Lower leg skin (tissue), 4 donors: ENCODE measurements around the gene CELF1. TPM values are rescaled to one million over a fixed set of nuclear protein-coding genes. Genes with fewer than 3 reads are reported as not detected.

Source experiments
- DNase-seq, 2 donors: peaks; one replicate each; pipeline ENCODE4 v3.0.0-alpha.2; 2019; ENCODE audit warnings: low spot score in 2 of 2
- H3K4me3 ChIP-seq: fragments of 200-600 bp; sonication (generic); 2 replicates; pipeline ENCODE4 v1.5.1; 2017; ENCODE audit warnings: mild to moderate bottlenecking, low read depth; ENCODE audit not compliant: poor library complexity, severe bottlenecking
- CTCF ChIP-seq, 3 donors: fragments of 450-650 bp; IDR thresholded peaks; one replicate each; pipeline ENCODE4 v1.5.1; 2016; ENCODE audit warnings: antibody characterized with exemption in 3 of 3, mild to moderate bottlenecking in 3 of 3, moderate library complexity in 2 of 3
- POLR2A ChIP-seq, 2 donors: fragments of 450-650 bp; IDR thresholded peaks; one replicate each; pipeline ENCODE4 v1.6.1; 2016 to 2017; ENCODE audit warnings: antibody characterized with exemption in 2 of 2, mild to moderate bottlenecking in 1 of 2, moderate library complexity in 1 of 2
- WGBS, 2 donors: methylation state at CpG; one replicate each; pipeline ENCODE4 v1.1.5; 2018; 5-methylcytosine and 5-hydroxymethylcytosine counted together
- intact Hi-C: fragments of 100-400 bp; cut with DNase I; formaldehyde crosslinking; loops from one replicate; pipeline ENCODE4 v1.15.0; 2023; ENCODE audit warnings: low total_unique reads
- total RNA-seq, 4 donors: library from RNA; depleted of rRNA; stranded (reverse); fragments of >200 nt; gene quantifications; one replicate each; pipeline ENCODE4 v1.1.0, GENCODE V29; 2016

Gene CELF1
- total RNA-seq, 4 donors from 2014 or later: 58.1 to 87.1 (median 78.5) TPM

- intact Hi-C loops: no loop called here
- DNase-seq: no peak
- no peak for TF ChIP-seq CTCF (IDR thresholded peaks at IDR 0.05)
- TF ChIP-seq POLR2A (IDR thresholded peaks at IDR 0.05): no peak
- H3K4me3 ChIP-seq: no peak overlapping the region
- WGBS, 2 donors: 84 to 86% methylated on average over 12 of the region's 12 CpGs
These were observed 109.8 kb downstream of the CELF1 start for GRCh38 chr11:47443028-47443700.

- 90 to 92% methylated on average over 8 of the region's 8 CpGs for WGBS, 2 donors
- TF ChIP-seq CTCF (IDR thresholded peaks at IDR 0.05) (no peak), POLR2A (IDR thresholded peaks at IDR 0.05) (no peak)
- no peak overlapping the region for H3K4me3 ChIP-seq
- no peak for DNase-seq
- intact Hi-C loops: no loop called here
These were observed 110.4 kb downstream of the CELF1 start for GRCh38 chr11:47442514-47442913.

GRCh38 chr11:47441421-47441820, 111.5 kb downstream of the CELF1 start:
- WGBS, 2 donors: 84% methylated on average over 10 to 11 of the region's 12 CpGs
- H3K4me3 ChIP-seq: no peak overlapping the region
- no peak for TF ChIP-seq POLR2A (IDR thresholded peaks at IDR 0.05)
- TF ChIP-seq CTCF (IDR thresholded peaks at IDR 0.05): no peak
- no peak for DNase-seq
- intact Hi-C loops: no loop called here

GRCh38 chr11:47440054-47440476, 112.9 kb downstream of the CELF1 start:
- intact Hi-C loops: no loop called here
- 38 to 79% methylated on average over 2 of the region's 2 CpGs for WGBS, 2 donors
- no peak for TF ChIP-seq CTCF (IDR thresholded peaks at IDR 0.05)
- TF ChIP-seq POLR2A (IDR thresholded peaks at IDR 0.05): no peak
- H3K4me3 ChIP-seq: no peak overlapping the region
- DNase-seq: no peak

- intact Hi-C loops: no loop called here
- TF ChIP-seq CTCF (IDR thresholded peaks at IDR 0.05) (no peak), POLR2A (IDR thresholded peaks at IDR 0.05) (no peak)
- 91 to 96% methylated on average over 7 to 18 of the region's 18 CpGs for WGBS, 2 donors
- no peak for DNase-seq
- H3K4me3 ChIP-seq: no peak overlapping the region
These were observed 114.2 kb downstream of the CELF1 start for GRCh38 chr11:47438721-47439120.
